Stimulated activated CD8-positive, alpha-beta memory T cell treated with anti-CD3 and anti-CD28 coated beads, Interleukin-7, amount 100 ng/mL, for 48 hours (primary cell): Measurements from ENCODE around the gene RNU7-1.

Source experiments
- DNase-seq, 2 donors: peaks; one replicate each; pipeline ENCODE4 v3.0.0-alpha.2; 2020; ENCODE audit warnings: low read depth in 1 of 2; ENCODE audit errors: extremely low read depth in 1 of 2

RNU7-1 gene

GRCh38 chr12:6917491-6918231 lies 26.0 kb upstream of the RNU7-1 start:
- DNase-seq = no peak

- DNase-seq = no peak
Measured at GRCh38 chr12:6919588-6919987, 24.0 kb upstream of the RNU7-1 start.

- no peak for DNase-seq
Measured at GRCh38 chr12:6921539-6921938, 22.1 kb upstream of the RNU7-1 start.

- DNase-seq = no peak
Measured at GRCh38 chr12:6921996-6922946, 21.3 kb upstream of the RNU7-1 start.

- no peak for DNase-seq
Measured at GRCh38 chr12:6923003-6923732, 20.4 kb upstream of the RNU7-1 start.

- no peak for DNase-seq
Measured at GRCh38 chr12:6923851-6924250, 19.8 kb upstream of the RNU7-1 start.

GRCh38 chr12:6925239-6925539 lies 18.4 kb upstream of the RNU7-1 start:
- DNase-seq = no peak

- no peak for DNase-seq
Measured at GRCh38 chr12:6925540-6926279, 17.9 kb upstream of the RNU7-1 start.

- DNase-seq = no peak
Measured at GRCh38 chr12:6927379-6928021, 16.1 kb upstream of the RNU7-1 start, which contains the start of gene ATN1. ATN1 (plus strand) TSS chr12:6927959; CDS start chr12:6934002, 6,043 bp downstream.

GRCh38 chr12:6928022-6928702 lies 15.5 kb upstream of the RNU7-1 start:
- no peak for DNase-seq

GRCh38 chr12:6928703-6929407 lies 14.8 kb upstream of the RNU7-1 start:
- no peak for DNase-seq

GRCh38 chr12:6929466-6930452 lies 13.9 kb upstream of the RNU7-1 start:
- DNase-seq = no peak

GRCh38 chr12:6932766-6933165 lies 10.8 kb upstream of the RNU7-1 start:
- DNase-seq = no peak

- no peak for DNase-seq
Measured at GRCh38 chr12:6934110-6934509, 9.5 kb upstream of the RNU7-1 start.

- DNase-seq = no peak
Measured at GRCh38 chr12:6935371-6936193, 8.0 kb upstream of the RNU7-1 start.

GRCh38 chr12:6936194-6936635 lies 7.4 kb upstream of the RNU7-1 start:
- no peak for DNase-seq
